ENCODE data around the gene TLR2. TPM values are rescaled to one million over a fixed set of nuclear protein-coding genes. Genes with fewer than 3 reads are reported as not detected.

Gene TLR2
- total RNA-seq, 1 experiment from 2014 or later = 0.90 TPM

GRCh38 chr4:153750197-153750817 is 66.2 kb downstream of the TLR2 start:
- Mint-ChIP-seq H3K27ac (no peak overlapping the region), H3K4me1 (peaks cover 2 to 5% of the 10 kb centered on the region in 2 experiments; a peak in 1 of 4 replicates), H3K36me3 (ENCODE audit: insufficient read depth in 1 of 3, low read depth in 3 of 3) (peaks cover 8 to 15% (median 12%) of the 10 kb centered on the region in 3 experiments), H3K27me3 (ENCODE audit: low read depth) (no peaks in the 10 kb centered on the region; the same call in 1 of the 2 replicates), H3K9me3 (peaks cover 0 to 3% of the 10 kb centered on the region in 2 experiments; a peak in 2 of 5 replicates), H3K4me3 (no peak overlapping the region)
- H4K91ac ChIP-seq (ENCODE audit: insufficient read length, low read depth, low read length) = no peak overlapping the region
- no peak overlapping the region for H2BK12ac ChIP-seq (ENCODE audit: insufficient read length, low read depth, low read length)
- no peak overlapping the region for H3K4ac ChIP-seq (ENCODE audit: low read depth, low read length)
- no peak overlapping the region for H4K5ac ChIP-seq (ENCODE audit: insufficient read length, low read depth, low read length)
- no peaks in the 10 kb centered on the region for H3K23me2 ChIP-seq (ENCODE audit: insufficient read length, low read depth, low read length, poor library complexity, severe bottlenecking)
- H3T11ph ChIP-seq (ENCODE audit: low read length) = no peak overlapping the region
- H3K14ac ChIP-seq (ENCODE audit: insufficient read depth, low read length) = no peak overlapping the region
- H2AFZ ChIP-seq (ENCODE audit: low read length) = no peak overlapping the region
- no peak overlapping the region for H2AK5ac ChIP-seq (ENCODE audit: insufficient read length, low read length)
- no peak overlapping the region for H4K8ac ChIP-seq (replicated peaks; ENCODE audit: insufficient read length, low read depth, low read length)
- DNase-seq = peak; percentile 82
- no peaks in the 10 kb centered on the region for H4K20me1 ChIP-seq (ENCODE audit: control insufficient read depth, insufficient read depth, insufficient read length)
- WGBS (ENCODE audit: extremely low coverage, insufficient read length, low lambda C conversion rate) = no CpG with 5 or more reads among the region's 5 CpGs
- H3K4me1 ChIP-seq (ENCODE audit: insufficient read depth, low read length) = no peaks in the 10 kb centered on the region
- H3K9me3 ChIP-seq (ENCODE audit: control insufficient read depth, low read depth, low read length) = no peaks in the 10 kb centered on the region
- no peak overlapping the region for H2BK15ac ChIP-seq (ENCODE audit: low read depth, low read length)
- H3K9ac ChIP-seq (ENCODE audit: extremely low read depth, insufficient read length, low read length) = no peak overlapping the region
- no peaks in the 10 kb centered on the region for H3K79me1 ChIP-seq (ENCODE audit: insufficient read depth, low read depth, low read length, poor library complexity, severe bottlenecking)
- H3K79me2 ChIP-seq (ENCODE audit: insufficient read depth, low read length) = no peaks in the 10 kb centered on the region
- H3K27me3 ChIP-seq (ENCODE audit: insufficient read depth, low read length) = no peaks in the 10 kb centered on the region
- no peak overlapping the region for H3K56ac ChIP-seq (ENCODE audit: insufficient read length, low read depth, low read length)
- no peak overlapping the region for H2BK20ac ChIP-seq (ENCODE audit: low read depth, low read length, poor library complexity, severe bottlenecking)
- no peak overlapping the region for H3K23ac ChIP-seq (ENCODE audit: insufficient read length, low read depth, low read length)
- H3K18ac ChIP-seq (ENCODE audit: insufficient read length, low read depth, low read length) = no peak overlapping the region
- peak; percentile 85 for TF ChIP-seq CTCF (conservative IDR thresholded peaks at IDR 0.05)
- no peak overlapping the region for H3K4me2 ChIP-seq (ENCODE audit: insufficient read depth, insufficient read length, low read length)
- H2BK5ac ChIP-seq (ENCODE audit: insufficient read length, low read length) = no peak overlapping the region
- H3K27ac ChIP-seq (ENCODE audit: insufficient read length, low read depth, low read length) = no peak overlapping the region
- H2BK120ac ChIP-seq (ENCODE audit: low read depth, low read length, poor library complexity, severe bottlenecking) = no peak overlapping the region
